ENCODE results near the gene COMP.

DNA sequence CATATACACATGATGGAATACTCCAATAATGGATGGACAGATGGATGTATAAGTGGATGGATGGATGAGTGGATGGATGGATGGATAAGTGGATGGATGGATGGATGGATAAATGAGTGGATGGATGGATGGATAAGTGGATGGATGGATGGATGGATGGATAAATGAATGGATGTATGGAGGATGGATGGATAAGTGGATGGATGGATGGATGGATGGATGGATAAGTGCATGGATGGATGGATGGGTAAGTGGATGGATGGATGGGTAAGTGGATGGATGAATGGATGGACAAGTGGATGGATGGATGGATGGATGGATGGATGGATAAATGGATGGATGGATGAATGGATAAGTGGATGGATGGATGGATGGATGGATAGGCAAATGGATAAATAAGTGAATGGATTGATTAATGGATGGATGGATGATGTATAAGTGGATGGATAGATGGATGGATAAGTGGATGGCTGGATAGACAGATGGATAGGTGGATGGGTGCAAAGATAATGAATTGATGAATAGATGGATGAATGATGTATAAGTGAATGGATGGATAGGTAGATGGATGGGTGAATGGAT, 8.4 kb upstream of the COMP start:
- TF ChIP-seq, protein P1, sequence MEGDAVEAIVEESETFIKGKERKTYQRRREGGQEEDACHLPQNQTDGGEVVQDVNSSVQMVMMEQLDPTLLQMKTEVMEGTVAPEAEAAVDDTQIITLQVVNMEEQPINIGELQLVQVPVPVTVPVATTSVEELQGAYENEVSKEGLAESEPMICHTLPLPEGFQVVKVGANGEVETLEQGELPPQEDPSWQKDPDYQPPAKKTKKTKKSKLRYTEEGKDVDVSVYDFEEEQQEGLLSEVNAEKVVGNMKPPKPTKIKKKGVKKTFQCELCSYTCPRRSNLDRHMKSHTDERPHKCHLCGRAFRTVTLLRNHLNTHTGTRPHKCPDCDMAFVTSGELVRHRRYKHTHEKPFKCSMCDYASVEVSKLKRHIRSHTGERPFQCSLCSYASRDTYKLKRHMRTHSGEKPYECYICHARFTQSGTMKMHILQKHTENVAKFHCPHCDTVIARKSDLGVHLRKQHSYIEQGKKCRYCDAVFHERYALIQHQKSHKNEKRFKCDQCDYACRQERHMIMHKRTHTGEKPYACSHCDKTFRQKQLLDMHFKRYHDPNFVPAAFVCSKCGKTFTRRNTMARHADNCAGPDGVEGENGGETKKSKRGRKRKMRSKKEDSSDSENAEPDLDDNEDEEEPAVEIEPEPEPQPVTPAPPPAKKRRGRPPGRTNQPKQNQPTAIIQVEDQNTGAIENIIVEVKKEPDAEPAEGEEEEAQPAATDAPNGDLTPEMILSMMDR (IDR thresholded peaks at IDR 0.05; ENCODE audit: low read depth, low read length), result no peak
- TF ChIP-seq EZH2phosphoT487 (IDR thresholded peaks at IDR 0.05; ENCODE audit: low read depth), result no peak
